HepG2 (cell line): Measurements from ENCODE around the gene TJP2. TPM values are rescaled to one million over a fixed set of nuclear protein-coding genes. Genes with fewer than 3 reads are reported as not detected.

ENCODE experiments used
- ATAC-seq: fragments of 200-7000 bp; cut with Tn5 transposase; 3 replicates; pipeline ENCODE4 v1.9.1; 2020; ENCODE audit warnings: mild to moderate bottlenecking, moderate library complexity
- Bru-seq: library from RNA; stranded (reverse); fragments of 400-500 nt; gene quantifications from one replicate; lab custom pipeline; 2021; lab: Mats Ljungman, UMichigan
- BruChase-seq, 2 experiments: library from RNA; stranded (reverse); fragments of 400-500 nt; gene quantifications; one replicate each; lab custom pipeline; 2021; lab: Mats Ljungman, UMichigan
- BruUV-seq: library from RNA; stranded (reverse); fragments of 400-500 nt; replicated peaks from 2 replicates; lab custom pipeline; 2021; lab: Mats Ljungman, UMichigan
- CTCF ChIA-PET: fragments of 300-600 bp; formaldehyde crosslinking; extraction: SDS; loops from one replicate; lab custom pipeline; 2021; ENCODE audit warnings: low total read pairs, inconsistent platforms, low intra/inter-chr PET ratio; lab: Yijun Ruan, JAX
- POLR2A ChIA-PET: fragments of 350-600 bp; sonication (Branson Sonifier 250); formaldehyde crosslinking; loops from one replicate; lab custom pipeline; 2020; ENCODE audit warnings: antibody characterized with exemption, inconsistent platforms; lab: Yijun Ruan, JAX
- DNase-seq: peaks from one replicate; pipeline ENCODE4 v3.0.0-alpha.2; 2015; ENCODE audit warnings: low spot score
- FAIRE-seq: peaks from 3 replicates; lab custom pipeline; 2011; peaks lifted over from hg19 to GRCh38; lab: Jason Lieb, UNC
- H2AFZ ChIP-seq: one replicate; pipeline ENCODE4 v1.6.1; 2011; ENCODE audit warnings: low read length, inconsistent platforms
- H3K27ac ChIP-seq: fragments of 300-600 bp; 3 replicates; pipeline ENCODE4 v1.8.0; 2011; ENCODE audit warnings: mixed run types, mild to moderate bottlenecking, mixed read lengths, low read length, inconsistent platforms; ENCODE audit not compliant: insufficient read depth; ENCODE audit errors: extremely low read length
- H3K27me3 ChIP-seq, 2 experiments: fragments of 200-600 bp in 1 of 2; 2 replicates in 1 of 2; 3 replicates in 1 of 2; pipeline versions ENCODE4 v1.6.0 to v1.8.0; 2011; ENCODE audit warnings: low read length in 2 of 2, mild to moderate bottlenecking in 2 of 2, moderate library complexity in 2 of 2, inconsistent platforms in 1 of 2; ENCODE audit not compliant: insufficient read depth in 2 of 2, control insufficient read depth in 1 of 2
- H3K36me3 ChIP-seq, 2 experiments: fragments of 200-600 bp in 1 of 2; replicated peaks in 1 of 2; 2 replicates in 1 of 2; 3 replicates in 1 of 2; pipeline versions ENCODE4 v1.5.1 to v1.8.0; 2011; ENCODE audit warnings: low read length in 2 of 2, inconsistent platforms in 1 of 2; ENCODE audit not compliant: insufficient read depth in 2 of 2, control insufficient read depth in 1 of 2
- H3K4me1 ChIP-seq: 2 replicates; pipeline ENCODE4 v1.5.1; 2012; ENCODE audit warnings: low read length, inconsistent platforms; ENCODE audit not compliant: insufficient read depth
- H3K4me2 ChIP-seq: 2 replicates; pipeline ENCODE4 v1.6.0; 2011; ENCODE audit warnings: low read depth, low read length, inconsistent platforms
- H3K4me3 ChIP-seq, 3 experiments: fragments of 200-600 bp in 1 of 3; sonication (generic), shearing (Covaris generic) in 1 of 3; replicated peaks in 1 of 3; 2 replicates each; pipeline ENCODE4 v1.5.1; 2011 to 2016; ENCODE audit warnings: low read length in 3 of 3, inconsistent platforms in 2 of 3, low read depth in 2 of 3, mild to moderate bottlenecking in 2 of 3, control low read depth in 1 of 3, mixed read lengths in 1 of 3; ENCODE audit not compliant: insufficient read depth in 1 of 3
- H3K79me2 ChIP-seq: one replicate; pipeline ENCODE4 v1.6.1; 2011; ENCODE audit warnings: low read length, inconsistent platforms; ENCODE audit not compliant: insufficient read depth
- H3K9ac ChIP-seq: 2 replicates; pipeline ENCODE4 v1.6.0; 2011; ENCODE audit warnings: mild to moderate bottlenecking, low read depth, low read length, inconsistent platforms; ENCODE audit not compliant: insufficient read depth
- H3K9me3 ChIP-seq: 2 replicates; pipeline ENCODE4 v1.5.1; 2012; ENCODE audit warnings: mild to moderate bottlenecking, low read length
- H4K20me1 ChIP-seq: 2 replicates; pipeline ENCODE4 v1.6.0; 2011; ENCODE audit warnings: inconsistent platforms, mild to moderate bottlenecking, low read length, moderate library complexity; ENCODE audit not compliant: insufficient read depth
- AGO1 ChIP-seq: fragments of 200-400 bp; formaldehyde crosslinking; IDR thresholded peaks from 2 replicates; pipeline ENCODE4 v1.6.1; 2017; ENCODE audit warnings: mild to moderate bottlenecking, low read depth, low read length, moderate library complexity; ENCODE audit not compliant: poor library complexity, severe bottlenecking
- ATM ChIP-seq: fragments of 450-650 bp; IDR thresholded peaks from 2 replicates; pipeline ENCODE4 v1.7.1; 2017; ENCODE audit warnings: mild to moderate bottlenecking, borderline replicate concordance
- ERF ChIP-seq: IDR thresholded peaks from 2 replicates; pipeline ENCODE4 v1.6.1; 2018; ENCODE audit warnings: missing biosample characterization, missing genetic modification reagents
- POLR2AphosphoS2 ChIP-seq: IDR thresholded peaks from 2 replicates; pipeline ENCODE4 v1.6.1; 2011; ENCODE audit warnings: low read depth, low read length, improper control_type of control experiment
- POLR2G ChIP-seq: fragments of 200-400 bp; formaldehyde crosslinking; IDR thresholded peaks from 2 replicates; pipeline ENCODE4 v1.6.1; 2018; ENCODE audit warnings: mild to moderate bottlenecking, low read depth, low read length, moderate library complexity
- RFXAP ChIP-seq: sonication (generic); formaldehyde crosslinking; IDR thresholded peaks from 2 replicates; pipeline ENCODE4 v1.4.0; 2020; ENCODE audit warnings: missing genetic modification reagents, borderline replicate concordance
- ZNF605 ChIP-seq: sonication (generic); formaldehyde crosslinking; IDR thresholded peaks from 2 replicates; pipeline ENCODE4 v1.8.0; 2022; ENCODE audit warnings: mild to moderate bottlenecking, missing genetic modification reagents
- ZNF609 ChIP-seq: sonication (generic); formaldehyde crosslinking; IDR thresholded peaks from 2 replicates; pipeline ENCODE4 v1.4.0; 2020; ENCODE audit warnings: mild to moderate bottlenecking, missing genetic modification reagents, borderline replicate concordance
- WGBS: methylation state at CpG from one replicate; pipeline ENCODE4 v1.1.6; 2017; ENCODE audit warnings: low lambda C conversion rate; 5-methylcytosine and 5-hydroxymethylcytosine counted together
- in situ Hi-C: cut with HindIII; loops from 2 replicates; pipeline ENCODE4 v1.10.0; 2017; ENCODE audit warnings: low pct_unique_long_range_greater_than_20kb; ENCODE audit not compliant: extremely low pct_ligation_motif_present
- intact Hi-C: fragments of 100-400 bp; cut with micrococcal nuclease; formaldehyde crosslinking; loops from one replicate; pipeline ENCODE4 v1.10.0; 2022; ENCODE audit not compliant: unreplicated experiment
- long read RNA-seq, 2 experiments: library from RNA in 1 of 2; library from polyadenylated mRNA in 1 of 2; stranded (forward) in 1 of 2; unstranded in 1 of 2; transcript quantifications; one replicate each; pipeline ENCODE4 v2.0.0, GENCODE V29; 2019 to 2022
- polyA minus RNA-seq, 3 experiments: library from RNA; depleted of rRNA, polyadenylated mRNA; stranded (reverse); fragments of >200 nt; gene quantifications; 2 replicates each; pipeline ENCODE4 v1.2.3, GENCODE V29; 2011; ENCODE audit warnings: low replicate concordance in 1 of 3
- polyA plus RNA-seq, 8 experiments: library from polyadenylated mRNA; depleted of rRNA in 3 of 8; stranded (reverse) in 7 of 8; unstranded in 1 of 8; fragments of >200 nt; fragmentation: Illumina TruSeq in 4 of 8; extraction: Trizol in 4 of 8; gene quantifications; 2 replicates each; pipeline versions ENCODE4 v1.2.1 to v1.2.3, GENCODE V29; 2011 to 2016; ENCODE audit warnings: low read depth in 4 of 8, missing spikeins in 1 of 8, mixed read lengths in 1 of 8; ENCODE audit not compliant: insufficient read depth in 1 of 8
- total RNA-seq, 5 experiments: library from RNA; depleted of rRNA; stranded (reverse); fragments of >200 nt; fragmentation: Illumina TruSeq; extraction: Trizol; gene quantifications; 2 replicates each; pipeline ENCODE4 v1.2.3, GENCODE V29; 2016; ENCODE audit warnings: low read depth in 1 of 5
- TF ChIP-seq, protein P1 (sequence below), 2 experiments: sonication (generic) in 1 of 2; formaldehyde crosslinking in 1 of 2; IDR thresholded peaks; 2 replicates each; pipeline versions ENCODE4 v1.4.0 to v1.6.1; 2018 to 2020; ENCODE audit warnings: missing genetic modification reagents in 2 of 2, borderline replicate concordance in 1 of 2, low read depth in 1 of 2, mild to moderate bottlenecking in 1 of 2, missing biosample characterization in 1 of 2

The TJP2 gene
- total RNA-seq (2016; rRNA removed; fragmentation: Illumina TruSeq; extraction: Trizol) (110 and 135 TPM in 2 replicates), polyA plus RNA-seq (2011; rRNA removed) (109 and 112 TPM in 2 replicates), polyA minus RNA-seq (2011; rRNA and poly(A)+ RNA removed; ENCODE audit: low replicate concordance) (13.0 and 80.7 TPM in 2 replicates), Bru-seq, nascent RNA (percentile 65 among the genes with signal in this experiment), BruChase-seq, experiment 1, labeled RNA remaining after a 6-hour chase (percentile 65 among the genes with signal in this experiment), BruChase-seq, experiment 2, labeled RNA remaining after a 2-hour chase (percentile 61 among the genes with signal in this experiment)
- 19.7 and 22.7 TPM in 2 replicates for total RNA-seq (2016; cell fraction: cytosol; rRNA removed; fragmentation: Illumina TruSeq; extraction: Trizol; ENCODE audit: low read depth)
- total RNA-seq (2016; cell fraction: insoluble cytoplasmic fraction; rRNA removed; fragmentation: Illumina TruSeq; extraction: Trizol): 109 and 122 TPM in 2 replicates
- 29.6 and 31.5 TPM in 2 replicates for total RNA-seq (2016; cell fraction: membrane; rRNA removed; fragmentation: Illumina TruSeq; extraction: Trizol)
- 104 and 120 TPM in 2 replicates for total RNA-seq (2016; cell fraction: nucleus; rRNA removed; fragmentation: Illumina TruSeq; extraction: Trizol)
- 71.5 and 85.0 TPM in 2 replicates for polyA plus RNA-seq (2011; cell fraction: cytosol; rRNA removed)
- 238 and 261 TPM in 2 replicates for polyA plus RNA-seq (2011; cell fraction: nucleus; rRNA removed)
- polyA plus RNA-seq (2012): 110 and 201 TPM in 2 replicates
- polyA plus RNA-seq (2016; cell fraction: cytosol; fragmentation: Illumina TruSeq; extraction: Trizol; ENCODE audit: low read depth): 3.9 and 4.9 TPM in 2 replicates
- polyA plus RNA-seq (2016; cell fraction: insoluble cytoplasmic fraction; fragmentation: Illumina TruSeq; extraction: Trizol; ENCODE audit: low read depth): 110 and 122 TPM in 2 replicates
- 11.6 and 12.9 TPM in 2 replicates for polyA plus RNA-seq (2016; cell fraction: membrane; fragmentation: Illumina TruSeq; extraction: Trizol; ENCODE audit: low read depth)
- 155 and 164 TPM in 2 replicates for polyA plus RNA-seq (2016; cell fraction: nucleus; fragmentation: Illumina TruSeq; extraction: Trizol; ENCODE audit: insufficient read depth, low read depth)
- polyA minus RNA-seq (2011; cell fraction: cytosol; rRNA and poly(A)+ RNA removed): 99.2 and 104 TPM in 2 replicates
- polyA minus RNA-seq (2011; cell fraction: nucleus; rRNA and poly(A)+ RNA removed): 157 and 183 TPM in 2 replicates
- long read RNA-seq, experiment 1, full-length matches to known transcripts: 2 of 25 reads
- long read RNA-seq, experiment 1, partial matches to known transcripts: 18 of 25 reads
- long read RNA-seq, experiment 1, other reads (novel, unspliced or antisense): 5 of 25 reads
- long read RNA-seq, experiment 2, full-length matches to known transcripts: 13 of 136 reads
- long read RNA-seq, experiment 2, partial matches to known transcripts: 99 of 136 reads
- long read RNA-seq, experiment 2, other reads (novel, unspliced or antisense): 24 of 136 reads

GRCh38 chr9:69173891-69174615 is at the start of gene TJP2:
TJP2 (plus strand) TSS chr9:69174277; CDS start chr9:69174373, 96 bp downstream.
- Histone ChIP-seq H3K79me2 (peaks cover 85% of the 10 kb centered on the region), H3K4me3 (peak within 1 kb of the TSS; percentile 66 to 73 (median 67)), H3K36me3 (peaks cover 0 to 12% of the 10 kb centered on the region in 2 experiments; a peak in 2 of 5 replicates), H3K27ac (peak within 1 kb of the TSS; percentile 50), H4K20me1 (peaks cover 59% of the 10 kb centered on the region), H3K4me1 (peaks cover 87% of the 10 kb centered on the region), H3K4me2 (peak within 1 kb of the TSS; percentile 93), H3K9me3 (no peaks in the 10 kb centered on the region), H2AFZ (no peak within 1 kb of the TSS), H3K9ac (peak within 1 kb of the TSS; percentile 69), H3K27me3 (no peaks in the 10 kb centered on the region)
- no peak for FAIRE-seq
- in situ Hi-C loops (no loop called here), intact Hi-C loops (loop anchor here (2.0 to 5.0 kb wide), 2 partner anchors 21 to 52 kb away; no protein-coding TSS in a partner anchor)
- ATAC-seq: peak; percentile 63
- peak; percentile 54 for DNase-seq
- 5% methylated on average over 4 of the region's 93 CpGs for WGBS
- POLR2A ChIA-PET: interaction anchor here (1.1 to 3.5 kb wide), 7 partner anchors 9 to 138 kb away, joined by 3 to 19 read pairs (median 8); partner anchors contain the start of gene FXN
- BruUV-seq: no TSS peak
- CTCF ChIA-PET: no interaction called here
- TF ChIP-seq POLR2G (peak; percentile 55; the same call in 1 of the 2 replicates), ZNF605 (no peak), RFXAP (CRISPR knock-in tag) (no peak), ZNF609 (CRISPR knock-in tag) (no peak), ATM (no peak), POLR2AphosphoS2 (no peak), AGO1 (peak; percentile 63), ERF (no peak)
- TF ChIP-seq, protein P1, sequence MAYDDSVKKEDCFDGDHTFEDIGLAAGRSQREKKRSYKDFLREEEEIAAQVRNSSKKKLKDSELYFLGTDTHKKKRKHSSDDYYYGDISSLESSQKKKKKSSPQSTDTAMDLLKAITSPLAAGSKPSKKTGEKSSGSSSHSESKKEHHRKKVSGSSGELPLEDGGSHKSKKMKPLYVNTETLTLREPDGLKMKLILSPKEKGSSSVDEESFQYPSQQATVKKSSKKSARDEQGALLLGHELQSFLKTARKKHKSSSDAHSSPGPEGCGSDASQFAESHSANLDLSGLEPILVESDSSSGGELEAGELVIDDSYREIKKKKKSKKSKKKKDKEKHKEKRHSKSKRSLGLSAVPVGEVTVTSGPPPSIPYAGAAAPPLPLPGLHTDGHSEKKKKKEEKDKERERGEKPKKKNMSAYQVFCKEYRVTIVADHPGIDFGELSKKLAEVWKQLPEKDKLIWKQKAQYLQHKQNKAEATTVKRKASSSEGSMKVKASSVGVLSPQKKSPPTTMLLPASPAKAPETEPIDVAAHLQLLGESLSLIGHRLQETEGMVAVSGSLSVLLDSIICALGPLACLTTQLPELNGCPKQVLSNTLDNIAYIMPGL (CRISPR knock-in tag; IDR thresholded peaks at IDR 0.05; ENCODE audit: borderline replicate concordance in 1 of 2, low read depth in 1 of 2): 0 out of 4 replicates have a peak, but pooled peaks of 1 of the 2 experiments have one; percentile 46
